PC-3 (cell line): ENCODE measurements around the gene ZDHHC16. TPM values are rescaled to one million over a fixed set of nuclear protein-coding genes. Genes with fewer than 3 reads are reported as not detected.

ENCODE experiments used
- ATAC-seq: fragments of 200-7000 bp; cut with Tn5 transposase; 2 replicates; pipeline ENCODE4 v1.9.1; 2020; ENCODE audit warnings: mild to moderate bottlenecking, moderate library complexity
- BruUV-seq: library from RNA; stranded (reverse); fragments of 400-500 nt; replicated peaks from 2 replicates; lab custom pipeline; 2021; lab: Mats Ljungman, UMichigan
- CTCF ChIA-PET: fragments of 300-600 bp; sonication (Branson Sonifier 250); formaldehyde crosslinking; loops from one replicate; lab custom pipeline; 2022; ENCODE audit warnings: antibody characterized with exemption; lab: Charles Lee
- POLR2A ChIA-PET: fragments of 300-600 bp; sonication (Branson Sonifier 250); formaldehyde crosslinking; loops from one replicate; lab custom pipeline; 2022; ENCODE audit warnings: antibody characterized with exemption; ENCODE audit not compliant: unreplicated experiment; lab: Charles Lee
- DNase-seq: peaks from one replicate; pipeline ENCODE4 v3.0.0-alpha.2; 2015
- H2AFZ ChIP-seq: fragments of 300-600 bp; sonication (generic); 2 replicates; pipeline ENCODE4 v1.6.0; 2016; ENCODE audit warnings: antibody characterized with exemption, low read length
- H3F3A ChIP-seq: fragments of 300-600 bp; sonication (generic); one replicate; pipeline ENCODE4 v1.6.0; 2017; ENCODE audit warnings: antibody characterized with exemption, low read length, control low read depth, mild to moderate bottlenecking; ENCODE audit not compliant: unreplicated experiment
- H3K27ac ChIP-seq: fragments of 300-600 bp; sonication (generic); 2 replicates; pipeline ENCODE4 v1.5.1; 2016; ENCODE audit warnings: mild to moderate bottlenecking, low read length
- H3K27me3 ChIP-seq: fragments of 300-600 bp; sonication (generic); 2 replicates; pipeline ENCODE4 v1.6.1; 2016; ENCODE audit warnings: low read length, mixed read lengths
- H3K36me3 ChIP-seq: fragments of 300-600 bp; sonication (generic); 2 replicates; pipeline ENCODE4 v1.6.1; 2016; ENCODE audit warnings: low read depth, mixed run types, low read length, mixed read lengths
- H3K4me1 ChIP-seq: fragments of 300-600 bp; sonication (generic); 2 replicates; pipeline ENCODE4 v1.5.1; 2016; ENCODE audit warnings: low read length; ENCODE audit not compliant: insufficient read depth
- H3K4me2 ChIP-seq: fragments of 300-600 bp; sonication (generic); 2 replicates; pipeline ENCODE4 v1.6.0; 2016; ENCODE audit warnings: low read length
- H3K4me3 ChIP-seq: fragments of 300-600 bp; sonication (generic); 2 replicates; pipeline ENCODE4 v1.5.1; 2016; ENCODE audit warnings: mild to moderate bottlenecking, low read length, mixed read lengths
- H3K79me2 ChIP-seq: fragments of 300-600 bp; sonication (generic); 2 replicates; pipeline ENCODE4 v1.6.1; 2017; ENCODE audit warnings: low read length, mixed read lengths
- H3K9ac ChIP-seq: fragments of 300-600 bp; sonication (generic); 2 replicates; pipeline ENCODE4 v1.6.0; 2016; ENCODE audit warnings: mild to moderate bottlenecking, low read length
- H3K9me2 ChIP-seq: fragments of 300-600 bp; sonication (generic); replicated peaks from 2 replicates; pipeline ENCODE4 v1.6.1; 2016; ENCODE audit warnings: mixed run types, low read length, mixed read lengths
- H3K9me3 ChIP-seq: fragments of 300-600 bp; sonication (generic); 2 replicates; pipeline ENCODE4 v1.6.1; 2016; ENCODE audit warnings: low read length, mixed read lengths
- H4K20me1 ChIP-seq: fragments of 300-600 bp; sonication (generic); 2 replicates; pipeline ENCODE4 v1.6.1; 2016; ENCODE audit warnings: low read length, mixed read lengths
- CTCF ChIP-seq: fragments of 300-600 bp; sonication (generic); conservative IDR thresholded peaks from 2 replicates; pipeline ENCODE4 v1.5.1; 2017; ENCODE audit warnings: antibody characterized with exemption, low read depth, mild to moderate bottlenecking, low read length
- EZH2 ChIP-seq: fragments of 300-600 bp; sonication (generic); IDR thresholded peaks from one replicate; pipeline ENCODE4 v1.6.1; 2017; ENCODE audit warnings: antibody characterized with exemption, mild to moderate bottlenecking, low read length; ENCODE audit not compliant: unreplicated experiment
- EZH2phosphoT487 ChIP-seq: fragments of 300-600 bp; sonication (generic); IDR thresholded peaks from 2 replicates; pipeline ENCODE4 v1.6.1; 2018; ENCODE audit warnings: mild to moderate bottlenecking, antibody characterized with exemption, low read length, borderline replicate concordance
- intact Hi-C: fragments of 100-400 bp; cut with micrococcal nuclease; formaldehyde crosslinking; loops from 2 replicates; pipeline ENCODE4 v1.9.0; 2023
- total RNA-seq: library from RNA; depleted of rRNA; stranded (reverse); fragments of >200 nt; gene quantifications from 2 replicates; pipeline ENCODE4 v1.2.3, GENCODE V29; 2014; rRNA removed

ZDHHC16 gene
- total RNA-seq, 1 experiment from 2014 or later, result 35.1 TPM

- Histone ChIP-seq H3K9me2 (no peaks in the 10 kb centered on the region), H3K4me1 (peaks cover 7% of the 10 kb centered on the region; the same call in 1 of the 2 replicates), H3K27ac (no peak overlapping the region), H3K79me2 (peaks cover 28% of the 10 kb centered on the region), H3K27me3 (no peaks in the 10 kb centered on the region), H3K9me3 (no peaks in the 10 kb centered on the region), H3K9ac (no peak overlapping the region), H3K4me2 (no peak overlapping the region), H3F3A (no peaks in the 10 kb centered on the region), H4K20me1 (no peaks in the 10 kb centered on the region), H3K4me3 (no peak overlapping the region), H2AFZ (no peak overlapping the region), H3K36me3 (no peaks in the 10 kb centered on the region)
- intact Hi-C loops, result no loop called here
- CTCF ChIA-PET, result no interaction called here
- DNase-seq, result no peak
- no peak for ATAC-seq
- BruUV-seq, result no TSS peak
- TF ChIP-seq EZH2phosphoT487 (no peak), EZH2 (no peak), CTCF (no peak)
- POLR2A ChIA-PET, result interaction anchor here (0.5 kb wide), 1 partner anchor 1156 kb away, joined by 6 read pairs; no protein-coding TSS in a partner anchor
Observed at GRCh38 chr10:97505152-97505551, 59.2 kb downstream of the ZDHHC16 start.

GRCh38 chr10:97506199-97506991 lies 60.4 kb downstream of the ZDHHC16 start:
- no peak for ATAC-seq

More at GRCh38 chr10:97506199-97506991, 60.4 kb downstream of the ZDHHC16 start:
- H3K9ac ChIP-seq, result no peak overlapping the region
- H3K4me1 ChIP-seq, result no peaks in the 10 kb centered on the region
- H3K9me2 ChIP-seq, result no peaks in the 10 kb centered on the region
- intact Hi-C loops, result no loop called here
- no peak overlapping the region for H3K27ac ChIP-seq
- H3K4me3 ChIP-seq, result no peak overlapping the region
- H3F3A ChIP-seq, result no peaks in the 10 kb centered on the region
- CTCF ChIA-PET, result no interaction called here
- no peak overlapping the region for H2AFZ ChIP-seq
- H3K79me2 ChIP-seq, result 0 out of 2 replicates have a peak, but pooled peaks cover 18% of the 10 kb centered on the region
- TF ChIP-seq EZH2phosphoT487 (no peak), CTCF (no peak), EZH2 (no peak)
- H3K27me3 ChIP-seq, result no peaks in the 10 kb centered on the region
- BruUV-seq, result no TSS peak
- no peaks in the 10 kb centered on the region for H3K9me3 ChIP-seq
- no peaks in the 10 kb centered on the region for H4K20me1 ChIP-seq
- POLR2A ChIA-PET, result no interaction called here
- H3K4me2 ChIP-seq, result no peak overlapping the region
- H3K36me3 ChIP-seq, result no peaks in the 10 kb centered on the region
- no peak for DNase-seq

Other genes with a start within 250 kb of the ZDHHC16 start
- 8.5 and 9.8 TPM in 2 replicates for gene ARHGAP19, start 153.5 kb upstream of the ZDHHC16 start, total RNA-seq
- gene FRAT1, start 126.9 kb upstream of the ZDHHC16 start, total RNA-seq, result 4.1 and 4.4 TPM in 2 replicates
- gene FRAT2, start 111.4 kb upstream of the ZDHHC16 start, total RNA-seq, result 19.2 and 26.7 TPM in 2 replicates
- gene RRP12, start 44.8 kb upstream of the ZDHHC16 start, total RNA-seq, result 34.4 and 44.2 TPM in 2 replicates
- gene PGAM1, start 20.0 kb upstream of the ZDHHC16 start, total RNA-seq, result 591 and 661 TPM in 2 replicates
- gene EXOSC1, start 169 bp upstream of the ZDHHC16 start, total RNA-seq, result 23.0 and 34.7 TPM in 2 replicates
- 65.5 and 78.2 TPM in 2 replicates for gene MMS19, start 52.2 kb downstream of the ZDHHC16 start, total RNA-seq
- 18.5 and 32.3 TPM in 2 replicates for gene UBTD1, start 52.7 kb downstream of the ZDHHC16 start, total RNA-seq
- 1.7 and 1.8 TPM in 2 replicates for gene ANKRD2, start 126.6 kb downstream of the ZDHHC16 start, total RNA-seq
- gene HOGA1, start 138.2 kb downstream of the ZDHHC16 start, total RNA-seq, result 0.15 TPM in 1 of 2 replicates, not detected in the other
- not detected in 2 replicates for gene C10orf62, start 143.5 kb downstream of the ZDHHC16 start, total RNA-seq
- gene MORN4, start 187.3 kb downstream of the ZDHHC16 start, total RNA-seq, result 6.5 and 12.9 TPM in 2 replicates
- gene PI4K2A, start 194.5 kb downstream of the ZDHHC16 start, total RNA-seq, result 18.7 and 19.4 TPM in 2 replicates
- gene AVPI1, start 241.1 kb downstream of the ZDHHC16 start, total RNA-seq, result 40.7 and 44.5 TPM in 2 replicates